IPS-18c (cell line): ENCODE results near the gene IPO4.
A peak's percentile ranks its signal among the peaks of the same experiment; 100 is the strongest.

Experiments
- H3K4me3 ChIP-seq: 2 replicates; pipeline ENCODE4 v1.7.0; 2013; ENCODE audit warnings: low read depth, mild to moderate bottlenecking, low read length, moderate library complexity; ENCODE audit not compliant: insufficient read depth
- H3K9me3 ChIP-seq: one replicate; pipeline ENCODE4 v1.6.1; 2013; ENCODE audit warnings: mild to moderate bottlenecking, low read length, moderate library complexity; ENCODE audit not compliant: control insufficient read depth, insufficient read depth

Gene IPO4

GRCh38 chr14:24183014-24183481 is 5.6 kb downstream of the IPO4 start:
- H3K9me3 ChIP-seq: no peaks in the 10 kb centered on the region
- no peak overlapping the region for H3K4me3 ChIP-seq

- Histone ChIP-seq H3K4me3 (no peak overlapping the region), H3K9me3 (no peaks in the 10 kb centered on the region)
Observed at GRCh38 chr14:24182110-24182882, 6.3 kb downstream of the IPO4 start.

GRCh38 chr14:24181371-24182077 is 7.1 kb downstream of the IPO4 start:
- no peak overlapping the region for H3K4me3 ChIP-seq

GRCh38 chr14:24179961-24180796 is 8.4 kb downstream of the IPO4 start:
- Histone ChIP-seq H3K9me3 (no peaks in the 10 kb centered on the region), H3K4me3 (no peak overlapping the region)

More at GRCh38 chr14:24181371-24182077, 7.1 kb downstream of the IPO4 start:
- no peaks in the 10 kb centered on the region for H3K9me3 ChIP-seq

GRCh38 chr14:24179294-24179960 is 9.2 kb downstream of the IPO4 start:
- H3K9me3 ChIP-seq: no peaks in the 10 kb centered on the region
- no peak overlapping the region for H3K4me3 ChIP-seq

- no peak overlapping the region for H3K4me3 ChIP-seq
- H3K9me3 ChIP-seq: no peaks in the 10 kb centered on the region
Observed at GRCh38 chr14:24178399-24179178, 10.0 kb downstream of the IPO4 start.

GRCh38 chr14:24177891-24178290 is 10.7 kb downstream of the IPO4 start:
- no peak overlapping the region for H3K4me3 ChIP-seq
- no peaks in the 10 kb centered on the region for H3K9me3 ChIP-seq

GRCh38 chr14:24177041-24177825 is 11.4 kb downstream of the IPO4 start:
- no peak overlapping the region for H3K4me3 ChIP-seq
- H3K9me3 ChIP-seq: no peaks in the 10 kb centered on the region

GRCh38 chr14:24176599-24176998 is 12.0 kb downstream of the IPO4 start:
- no peak overlapping the region for H3K4me3 ChIP-seq
- H3K9me3 ChIP-seq: no peaks in the 10 kb centered on the region

- peak overlapping the region; percentile 53; the same call in 1 of the 2 replicates for H3K4me3 ChIP-seq
- H3K9me3 ChIP-seq: no peaks in the 10 kb centered on the region
Observed at GRCh38 chr14:24172871-24173281, 15.7 kb downstream of the IPO4 start.

GRCh38 chr14:24172261-24172860 is 16.3 kb downstream of the IPO4 start:
- no peaks in the 10 kb centered on the region for H3K9me3 ChIP-seq
- H3K4me3 ChIP-seq: peak overlapping the region; percentile 53

- Histone ChIP-seq H3K4me3 (peak within 1 kb of the TSS; percentile 53), H3K9me3 (no peaks in the 10 kb centered on the region)
Observed at GRCh38 chr14:24171422-24172260, 17.0 kb downstream of the IPO4 start, which contains the start of gene REC8. REC8 (plus strand) TSS chr14:24172080; CDS start chr14:24172553, 473 bp downstream.

- no peaks in the 10 kb centered on the region for H3K9me3 ChIP-seq
- H3K4me3 ChIP-seq: no peak overlapping the region
Observed at GRCh38 chr14:24167469-24168114, 21.0 kb downstream of the IPO4 start.

- Histone ChIP-seq H3K9me3 (no peaks in the 10 kb centered on the region), H3K4me3 (no peak overlapping the region)
Observed at GRCh38 chr14:24165785-24166184, 22.8 kb downstream of the IPO4 start.
